ENCODE results near the gene PFKFB4.

PFKFB4 gene

DNA sequence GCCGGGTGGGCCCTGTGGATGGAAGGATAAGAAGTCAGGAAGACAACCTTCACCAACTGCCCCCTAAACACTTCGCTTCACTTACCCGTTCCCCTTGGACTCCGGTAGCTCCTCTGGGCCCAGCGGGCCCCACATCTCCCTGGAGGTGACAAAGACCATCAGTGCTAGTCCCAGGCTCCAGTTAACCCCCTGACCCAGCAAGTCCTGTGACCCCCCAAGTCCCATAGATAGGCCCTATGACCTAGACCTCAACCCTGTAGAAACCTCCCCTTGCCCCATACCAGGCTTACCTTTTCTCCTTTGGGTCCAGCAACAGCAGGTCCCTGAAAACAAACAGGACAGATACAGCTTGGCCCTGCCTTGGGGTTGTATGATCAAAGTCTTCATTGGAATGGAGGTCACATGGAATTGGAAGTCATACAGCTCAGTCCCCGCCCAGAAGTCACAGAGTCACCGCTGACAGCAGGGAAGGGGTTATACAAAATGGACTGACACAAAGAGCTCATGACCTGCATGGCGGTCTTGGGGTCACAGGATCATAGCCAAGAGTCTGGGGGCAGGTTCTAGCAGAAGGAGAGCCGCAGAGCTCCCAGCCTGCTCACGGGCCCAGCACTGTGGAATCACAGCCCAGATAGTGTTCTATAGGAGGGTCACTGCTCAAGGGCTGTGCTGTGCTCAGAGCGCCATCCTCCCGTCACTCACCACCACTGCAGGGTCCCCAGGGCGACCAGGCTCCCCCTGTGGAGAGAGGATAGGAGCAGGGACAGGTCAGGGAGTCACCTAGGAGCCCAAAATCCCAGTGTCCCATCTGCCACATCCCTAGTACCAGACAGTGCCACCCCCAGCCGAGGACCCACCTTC lies 25.2 kb upstream of the PFKFB4 start:
- no peak for DNase-seq

DNA sequence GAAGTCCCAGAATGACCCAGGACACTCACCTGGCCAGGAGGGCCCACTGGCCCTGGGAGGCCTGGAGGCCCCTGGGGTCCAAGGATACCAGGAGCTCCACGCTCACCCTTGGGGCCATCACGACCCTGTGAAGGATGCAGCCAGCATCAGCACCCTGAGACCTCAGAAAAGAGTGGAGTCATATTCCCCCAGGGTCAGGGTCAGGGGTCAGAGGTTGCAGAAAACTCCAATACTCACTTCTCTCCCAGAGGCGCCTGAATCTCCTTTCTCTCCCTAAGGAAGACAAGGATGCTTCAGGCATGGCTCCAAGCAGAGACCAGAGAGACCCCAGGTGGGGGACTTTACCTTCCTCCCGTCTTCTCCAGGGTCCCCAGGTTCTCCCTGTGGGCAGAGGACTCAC lies 20.0 kb upstream of the PFKFB4 start:
- DNase-seq = no peak

DNA sequence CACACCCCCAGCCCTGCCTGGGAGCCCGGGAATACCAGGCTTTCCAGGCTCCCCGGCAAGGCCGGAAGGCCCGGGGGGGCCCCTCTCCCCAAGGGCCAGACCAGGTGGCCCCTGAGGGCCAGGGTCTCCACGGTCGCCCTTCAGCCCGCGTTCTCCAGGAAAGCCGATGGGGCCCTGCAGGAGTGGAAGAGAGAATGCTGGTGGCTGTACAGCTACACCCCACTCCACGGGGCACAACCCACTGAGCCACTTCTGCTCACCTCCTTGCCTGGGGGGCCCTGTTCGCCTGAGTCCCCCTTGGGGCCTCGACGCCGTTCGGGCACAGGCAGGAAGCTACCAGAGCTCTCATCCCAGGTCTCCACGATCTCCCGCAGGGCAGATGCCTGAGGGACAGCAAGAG lies 18.8 kb upstream of the PFKFB4 start:
- no peak for DNase-seq

DNA sequence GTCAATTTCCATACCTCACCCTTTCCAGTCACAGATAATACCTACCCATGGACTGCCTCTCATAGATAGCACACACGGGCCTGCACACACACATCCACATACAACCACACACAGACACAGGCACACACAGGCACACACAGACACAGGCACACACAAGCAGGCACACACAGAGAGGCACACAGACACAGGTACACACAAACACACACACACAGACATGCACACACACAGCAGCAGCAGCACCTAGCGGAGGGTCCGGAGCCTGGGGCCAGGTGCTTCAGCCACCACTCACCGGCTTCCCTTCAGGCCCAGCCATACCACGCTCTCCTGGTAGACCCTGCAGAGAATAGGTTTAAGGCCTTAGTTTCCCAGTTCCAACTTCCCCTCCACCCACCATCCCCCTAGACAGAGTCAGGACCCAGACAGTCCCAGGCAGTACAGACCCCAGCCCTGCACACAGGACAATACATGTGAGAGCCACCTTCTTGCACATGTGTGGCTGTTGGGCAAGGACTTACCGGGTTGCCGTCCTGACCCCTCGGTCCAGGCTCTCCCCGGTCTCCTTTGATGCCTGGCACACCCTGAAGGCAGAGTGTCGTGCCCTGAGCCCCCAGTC lies 17.5 kb upstream of the PFKFB4 start:
- DNase-seq = no peak

DNA sequence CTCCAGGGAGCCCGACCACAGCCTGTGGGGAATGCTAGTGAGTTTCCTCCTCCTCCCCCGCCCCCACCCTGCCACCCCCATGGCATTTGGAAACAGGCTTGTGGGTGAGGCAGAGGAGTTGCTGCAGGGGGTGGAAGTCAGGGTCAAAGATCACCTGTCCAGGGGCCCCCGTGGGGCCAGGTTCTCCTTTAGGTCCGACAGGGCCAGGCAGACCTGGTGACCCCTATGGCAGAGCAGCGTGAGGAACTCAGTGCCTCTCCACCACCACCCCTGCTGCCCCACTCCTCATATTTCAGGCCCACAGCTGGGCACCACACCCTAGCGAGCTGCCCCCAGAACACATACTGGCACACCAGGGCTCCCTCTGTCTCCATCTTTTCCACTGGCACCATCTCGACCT lies 15.9 kb upstream of the PFKFB4 start:
- DNase-seq = no peak

DNA sequence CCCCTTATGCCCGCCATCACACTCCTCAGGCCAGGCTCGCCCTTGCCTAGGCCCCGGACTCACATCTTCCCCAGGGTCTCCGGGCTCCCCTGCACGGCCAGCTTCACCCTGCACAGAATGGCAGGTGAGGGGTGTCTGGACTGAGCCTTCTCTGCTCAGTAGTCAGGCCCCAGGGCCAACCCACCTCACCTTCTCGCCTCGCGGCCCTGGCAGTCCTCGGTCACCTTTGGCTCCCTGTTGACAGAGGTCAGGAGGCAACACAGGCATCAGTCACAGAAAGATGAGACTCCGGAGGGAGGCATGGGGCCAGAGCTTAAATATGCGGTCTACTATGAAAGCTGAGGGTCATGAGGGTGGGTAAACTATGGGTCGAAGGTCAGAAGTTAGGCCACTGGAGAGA lies 15.3 kb upstream of the PFKFB4 start:
- no peak for DNase-seq

DNA sequence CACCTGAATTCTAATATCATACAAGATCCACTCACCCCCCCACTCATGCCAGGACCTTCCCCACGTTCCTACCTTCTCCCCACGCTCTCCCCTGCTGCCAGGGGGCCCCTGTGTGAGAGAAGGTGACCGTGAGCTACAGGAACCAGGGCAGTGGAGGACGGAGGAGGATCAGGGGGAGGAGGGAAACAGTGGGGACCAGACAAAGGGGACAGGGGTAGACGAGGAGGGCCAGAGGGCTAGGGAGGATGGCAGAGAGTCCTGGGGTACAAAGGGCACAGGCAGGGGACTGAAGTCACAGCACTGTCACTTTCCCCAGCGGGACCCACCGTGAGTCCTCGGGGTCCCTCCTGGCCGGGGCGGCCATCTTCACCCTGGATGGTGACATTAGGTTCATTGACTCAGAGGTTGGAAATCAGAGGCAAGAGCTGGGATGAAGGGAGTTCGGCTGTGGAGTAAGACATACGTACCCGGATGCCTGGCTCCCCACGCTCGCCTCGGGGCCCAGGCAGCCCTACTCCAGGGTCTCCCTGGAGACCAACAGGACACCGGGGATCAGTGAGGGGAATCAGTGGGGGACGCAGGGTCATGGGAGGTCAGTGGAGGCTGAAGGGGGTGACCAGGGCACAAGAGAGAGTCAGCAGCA lies 13.3 kb upstream of the PFKFB4 start:
- no peak for DNase-seq

DNA sequence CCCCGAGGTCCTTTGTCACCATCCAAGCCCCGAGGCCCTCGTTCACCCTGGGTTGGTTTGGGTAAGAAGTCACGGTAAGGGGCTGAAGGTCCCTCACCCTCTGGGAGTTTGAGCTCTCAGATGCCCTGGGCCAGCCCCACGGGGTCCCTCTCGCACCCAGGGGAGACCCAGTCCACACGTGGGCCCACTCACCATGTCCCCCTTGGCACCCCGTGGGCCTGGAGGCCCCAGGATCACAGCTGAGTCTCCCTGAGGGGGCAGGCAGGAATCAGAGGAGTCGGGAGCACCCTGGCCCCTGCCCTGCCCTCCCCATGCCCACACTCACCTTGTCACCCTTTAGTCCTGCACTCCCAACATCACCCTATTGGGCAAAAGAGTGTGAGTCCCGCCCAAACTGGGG lies 12.8 kb upstream of the PFKFB4 start:
- no peak for DNase-seq

DNA sequence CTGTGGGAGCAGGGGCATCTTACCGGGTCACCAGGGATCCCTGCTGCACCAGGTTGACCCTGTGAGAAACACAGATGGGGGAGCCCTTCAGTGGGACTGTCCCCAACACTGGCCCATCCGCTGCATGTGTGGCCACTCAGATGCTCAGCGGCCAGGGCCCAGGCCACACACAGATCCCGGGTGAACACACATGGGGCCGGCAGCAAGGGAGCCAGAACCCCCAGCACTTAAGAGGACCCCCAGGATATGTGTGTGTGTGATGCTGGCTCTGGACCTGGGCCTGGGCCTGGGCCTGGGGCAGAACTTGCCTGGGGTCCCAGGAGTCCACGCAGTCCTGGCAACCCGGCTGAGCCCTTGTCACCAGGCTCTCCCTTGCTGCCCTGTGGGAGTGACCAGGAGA lies 11.9 kb upstream of the PFKFB4 start:
- no peak for DNase-seq

DNA sequence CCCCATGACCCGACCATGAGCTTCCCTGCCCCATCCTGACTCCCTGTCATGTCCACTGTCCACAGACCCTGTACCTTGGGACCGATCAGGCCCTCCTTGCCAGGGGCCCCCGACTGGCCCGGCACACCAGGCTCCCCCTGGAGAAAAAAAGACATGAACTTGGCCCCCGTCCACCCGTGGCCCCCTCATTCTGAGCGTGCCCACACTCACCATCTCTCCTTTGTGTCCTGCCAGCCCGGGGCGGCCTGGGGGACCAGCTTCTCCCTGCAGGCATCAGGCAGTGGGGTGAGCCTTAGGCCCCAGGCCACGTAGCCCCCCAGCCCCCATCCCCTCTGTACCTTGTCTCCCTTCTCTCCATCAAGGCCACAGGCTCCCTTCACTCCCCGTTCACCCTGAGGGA lies 10.9 kb upstream of the PFKFB4 start:
- no peak for DNase-seq

DNA sequence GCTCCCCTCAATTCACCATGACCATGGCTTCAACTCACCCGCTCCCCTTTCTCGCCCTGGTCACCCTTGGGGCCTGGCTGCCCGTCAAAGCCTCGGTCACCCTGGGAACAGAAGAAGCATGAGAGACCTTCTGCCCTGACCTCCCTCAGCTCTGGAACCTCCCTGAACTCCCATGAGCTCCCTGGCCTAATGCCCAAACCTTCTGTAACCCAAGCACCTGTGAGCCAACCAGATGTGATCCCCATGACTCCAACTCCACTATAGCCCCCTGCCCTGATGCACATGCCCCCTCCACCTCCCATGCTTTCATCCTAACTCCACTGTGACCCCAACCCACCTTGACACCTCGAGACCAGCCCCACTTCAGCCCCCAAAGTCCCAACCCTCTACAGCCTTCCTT lies 10.5 kb upstream of the PFKFB4 start:
- DNase-seq = no peak

DNA sequence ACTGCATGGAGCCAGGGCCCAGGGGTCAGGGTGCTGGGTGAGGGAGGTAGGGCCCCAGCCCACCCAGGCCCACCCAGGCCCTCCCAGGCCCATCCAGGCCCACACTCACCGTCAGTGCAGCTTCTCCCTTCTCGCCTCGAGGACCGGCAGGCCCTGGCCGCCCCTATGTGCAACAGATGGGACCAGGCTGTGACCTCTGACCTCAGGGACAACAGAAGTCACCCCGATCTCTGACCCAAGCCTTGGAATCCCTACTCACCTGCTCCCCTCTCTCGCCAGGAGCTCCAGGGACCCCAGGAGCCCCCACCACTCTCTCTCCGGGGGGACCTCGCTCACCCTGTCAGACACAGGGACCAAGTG lies 9.8 kb upstream of the PFKFB4 start:
- no peak for DNase-seq

DNA sequence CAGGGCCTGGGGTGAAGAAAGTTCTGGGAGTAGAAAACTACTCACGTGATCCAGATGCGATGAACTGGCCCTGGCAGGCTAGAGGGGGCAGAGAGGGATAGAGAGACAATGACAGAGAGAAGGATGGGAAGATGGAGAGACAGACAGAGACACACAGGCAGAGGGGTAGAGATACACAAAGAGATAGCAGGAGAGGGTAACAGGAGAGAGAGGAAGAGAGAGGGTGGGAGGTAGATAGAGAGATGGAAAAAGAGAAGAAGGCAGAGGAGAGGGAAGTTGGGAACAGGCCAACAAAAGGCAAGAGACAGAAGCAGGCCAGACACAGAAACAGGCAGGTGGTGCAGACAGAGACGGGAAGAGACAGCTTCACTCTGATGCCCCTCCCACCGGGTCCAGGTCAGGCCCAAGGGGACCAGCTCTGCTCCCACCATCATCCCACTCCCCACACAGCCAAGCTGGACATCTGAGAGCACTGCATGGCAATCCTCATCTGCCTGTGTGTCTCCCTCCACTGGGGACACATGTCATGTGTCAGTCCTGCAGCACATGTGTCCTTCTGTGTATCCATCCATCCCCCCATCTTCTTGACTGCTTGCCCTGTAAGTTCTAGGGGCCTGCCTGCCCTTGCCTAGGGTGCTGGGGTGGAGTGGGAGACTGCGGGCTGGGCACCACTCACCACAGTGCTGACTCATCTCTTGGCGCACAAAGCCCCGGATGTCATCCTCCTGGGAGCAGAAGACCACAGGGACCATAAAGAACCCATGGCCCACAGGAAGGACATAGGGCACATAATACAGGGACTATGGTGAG lies 9.2 kb upstream of the PFKFB4 start:
- no peak for DNase-seq

DNA sequence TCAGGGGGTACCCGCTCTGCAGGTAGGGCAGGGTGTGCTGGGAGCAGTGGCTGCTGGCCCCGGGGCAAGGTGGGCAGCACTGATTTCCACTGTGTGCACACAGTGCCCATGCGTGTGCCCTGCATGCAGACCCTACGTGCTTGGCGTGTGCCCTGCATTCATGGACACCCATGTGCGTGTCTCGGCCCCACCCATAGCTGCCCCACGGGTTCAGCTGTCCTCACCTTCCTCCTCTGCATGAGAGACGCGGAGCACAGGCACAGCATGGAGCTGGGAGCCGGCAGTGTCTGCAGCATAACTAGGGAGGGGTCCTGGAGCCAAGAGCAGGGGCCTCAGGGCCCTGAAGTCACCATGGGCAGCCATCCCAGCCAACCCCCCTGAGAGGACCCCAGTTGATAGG lies 8.6 kb upstream of the PFKFB4 start:
- no peak for DNase-seq

DNA sequence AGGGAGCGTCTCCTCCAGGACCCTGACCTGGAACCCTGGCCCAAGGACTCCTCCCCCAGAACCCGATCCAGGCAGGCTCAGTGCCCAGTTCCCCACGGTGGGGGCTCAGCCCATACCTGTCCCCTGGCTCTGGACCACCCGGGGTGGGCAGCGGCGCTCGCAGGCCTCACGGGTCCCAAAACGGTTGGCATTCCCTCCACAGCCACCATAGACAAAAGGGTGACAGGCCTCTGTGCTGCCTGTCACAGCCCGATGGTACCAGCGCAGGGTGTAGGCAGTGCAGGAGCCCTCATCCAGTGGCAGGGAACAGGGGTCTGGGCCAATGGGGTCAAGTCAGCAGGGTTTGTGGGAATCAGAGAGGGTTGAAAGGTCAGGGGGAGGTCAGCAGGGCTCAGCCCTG lies 8.1 kb upstream of the PFKFB4 start:
- DNase-seq = no peak

DNA sequence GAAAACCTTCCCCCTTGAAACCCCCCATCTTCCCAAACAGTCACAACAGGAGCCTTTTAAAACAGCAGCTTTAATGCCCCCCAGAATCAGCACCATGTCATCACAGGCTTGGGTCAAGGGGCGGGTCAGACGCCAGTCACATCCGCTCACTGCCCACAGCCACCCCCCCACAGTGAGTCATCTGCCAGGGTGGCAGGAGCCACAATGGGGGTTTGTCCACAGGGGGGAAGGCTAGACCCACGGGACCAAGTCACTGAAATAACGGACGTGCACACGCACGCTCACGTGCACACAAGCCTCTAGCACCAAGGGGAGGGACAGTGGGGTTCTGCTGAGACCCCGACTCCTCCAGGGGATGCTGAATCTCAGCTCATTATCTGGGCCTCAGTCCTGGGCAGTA lies 7.4 kb upstream of the PFKFB4 start:
- no peak for DNase-seq

DNA sequence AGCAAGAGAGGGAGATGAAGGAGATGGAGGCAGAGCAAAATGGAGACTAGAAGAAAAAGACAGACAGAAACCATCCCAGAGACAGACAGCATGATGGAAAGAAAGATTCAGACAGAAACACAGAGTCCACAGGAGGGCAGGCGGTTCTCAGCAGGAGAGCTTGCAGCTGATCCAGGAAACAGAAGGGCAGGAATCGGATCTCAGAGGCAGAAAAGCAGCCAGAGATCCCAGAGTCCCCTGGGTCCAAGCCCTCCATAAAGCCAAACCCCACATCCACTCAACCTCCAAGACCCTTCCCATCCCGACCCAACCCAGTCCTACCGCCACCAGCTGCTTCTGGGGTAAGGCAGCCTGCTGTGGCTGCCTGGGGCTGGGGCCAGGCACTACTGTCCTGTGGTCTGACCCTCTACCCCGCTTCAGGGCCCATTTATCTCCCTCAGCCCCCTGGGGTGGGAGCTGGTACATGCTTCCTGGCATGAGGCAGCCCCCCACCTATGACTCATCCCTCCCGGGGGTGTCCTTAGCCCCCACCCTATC lies 6.8 kb upstream of the PFKFB4 start, which contains the start of gene UCN2:
Gene UCN2 (minus strand): TSS at position 400 of the 537 bp plus-strand sequence. CDS start 657 bp downstream, outside the sequence.
- DNase-seq = no peak

DNA sequence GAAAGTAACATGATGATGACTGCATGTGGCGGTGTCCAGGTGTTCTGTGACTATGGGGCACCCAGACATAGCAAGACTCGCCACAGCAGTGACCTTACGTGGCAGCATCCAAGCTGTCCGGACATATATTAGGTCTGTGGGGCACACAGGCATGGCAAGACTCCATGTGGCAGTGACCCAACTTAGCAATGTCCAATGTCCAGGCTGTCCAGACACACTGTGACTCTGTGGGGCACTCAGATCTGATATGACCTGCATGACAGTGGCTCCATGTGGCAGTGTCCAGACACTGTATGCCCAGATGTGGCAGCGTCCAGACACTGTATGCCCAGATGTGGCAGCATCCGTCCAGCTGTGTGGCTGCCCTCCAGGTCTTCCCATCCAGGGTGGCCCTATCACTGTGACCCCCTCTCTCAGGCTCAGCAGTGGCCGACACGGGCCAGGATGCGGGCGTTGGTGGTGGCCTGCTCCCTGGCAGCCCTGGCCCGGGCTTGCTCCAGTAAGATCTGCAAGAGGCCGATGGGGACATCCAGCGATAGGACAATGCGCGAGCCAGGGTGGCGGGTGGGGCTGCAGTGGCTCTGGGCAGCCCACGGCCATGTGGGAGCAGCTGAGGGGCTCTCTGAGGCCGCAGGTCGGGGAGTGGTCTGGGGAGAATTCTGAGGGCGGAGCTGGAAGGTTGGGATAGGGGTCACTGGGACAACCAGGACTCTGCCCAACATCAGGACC lies 5.9 kb upstream of the PFKFB4 start:
- no peak for DNase-seq

DNA sequence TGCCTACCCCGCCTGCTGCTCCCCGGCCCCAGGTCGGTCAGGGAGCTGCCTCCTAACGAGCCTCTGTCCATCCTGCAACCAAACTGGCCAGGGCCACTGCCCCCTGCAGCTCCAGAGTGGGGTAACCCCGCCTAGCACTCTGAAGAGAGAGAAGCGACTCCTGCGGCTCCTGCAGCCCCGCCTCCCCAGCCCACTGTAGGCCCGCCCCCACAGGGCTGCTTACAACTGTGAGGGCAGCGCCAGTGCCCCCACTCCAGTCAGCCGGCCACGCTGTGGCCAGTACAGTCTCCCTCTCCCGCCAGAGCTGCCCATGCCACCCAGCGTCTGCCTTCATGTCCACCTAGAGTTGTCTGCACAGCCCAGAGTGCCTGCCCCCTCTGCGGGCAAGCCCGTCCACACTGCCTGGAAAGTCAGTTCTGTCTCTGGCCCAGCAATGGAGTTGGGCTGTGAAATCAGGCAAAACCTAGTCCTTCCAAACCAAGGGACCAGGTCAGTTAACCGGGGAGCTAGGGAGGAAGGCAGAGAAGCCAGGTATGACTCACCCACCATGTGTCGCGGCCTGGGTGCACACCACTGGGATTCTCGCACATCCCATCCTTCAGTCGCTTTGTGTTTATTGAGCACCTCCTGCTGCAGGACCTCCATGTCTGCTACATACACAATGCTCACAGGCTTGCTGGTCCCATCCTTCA lies 4.6 kb upstream of the PFKFB4 start:
- no peak for DNase-seq

DNA sequence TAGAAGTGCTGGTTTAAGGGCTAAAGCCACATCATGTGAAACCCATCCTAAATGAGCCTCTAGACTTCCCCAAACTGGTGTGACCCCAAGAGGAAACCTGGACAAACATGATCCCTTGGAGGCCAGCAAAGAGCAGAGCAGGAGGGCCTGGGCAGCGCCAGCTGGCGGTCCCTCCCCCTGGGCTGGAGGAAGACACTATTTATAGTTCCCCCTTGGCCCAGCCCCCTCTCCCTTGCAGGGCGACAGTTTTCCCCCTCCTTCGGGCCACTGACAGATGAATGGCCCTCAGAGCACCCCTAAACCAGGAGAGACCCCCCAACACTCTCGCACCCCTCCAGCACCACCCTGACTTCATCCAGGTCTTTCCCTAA lies 4.0 kb upstream of the PFKFB4 start:
- no peak for DNase-seq

DNA sequence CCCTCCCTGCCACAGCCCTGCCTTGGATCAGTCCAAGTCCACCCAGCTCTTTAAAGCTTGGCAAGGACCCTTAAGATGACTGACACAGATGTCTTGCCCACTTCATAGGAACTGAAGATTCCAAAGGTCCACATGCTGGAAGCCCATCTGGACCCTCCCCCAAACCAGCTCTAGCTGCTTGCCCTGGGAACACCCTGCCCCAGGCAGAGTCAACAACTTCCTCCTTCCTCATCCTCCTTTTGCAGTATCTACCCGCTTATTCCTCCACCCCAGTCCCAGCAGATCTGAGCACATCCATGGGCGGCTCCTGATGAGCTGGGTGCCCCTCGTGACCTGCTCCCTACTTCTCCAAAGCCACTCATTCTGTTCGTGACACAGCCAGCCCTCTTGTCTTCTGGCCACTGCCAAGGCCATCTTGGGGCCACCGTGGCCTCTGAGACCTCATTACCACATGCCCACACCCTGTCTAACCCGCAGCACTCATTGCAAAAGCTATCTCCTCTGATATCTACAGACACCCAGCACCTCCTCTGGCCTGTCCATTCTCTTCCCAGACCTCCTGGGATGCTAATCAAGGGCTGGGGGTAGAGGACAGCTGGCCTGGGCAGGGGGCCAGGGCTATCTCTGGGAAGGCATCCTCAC lies 2.0 kb upstream of the PFKFB4 start:
- DNase-seq = no peak

Data from NCI-H1436 treated with DMSO at 0.1 percent for 48 hours (cell line).